GM19324 (cell line): ENCODE results near the gene LINC00237.

Source experiments
- ATAC-seq: cut with Tn5 transposase; IDR thresholded peaks from one replicate; pipeline ENCODE4 v1.9.1; 2021; ENCODE audit warnings: mild to moderate bottlenecking, moderate library complexity; ENCODE audit not compliant: unreplicated experiment, low FRiP score

LINC00237 gene

GRCh38 chr20:21125849-21126580 is 19.9 kb upstream of the LINC00237 start, which contains the start of gene KIZ:
Gene KIZ (plus strand): TSS chr20:21126082. CDS start chr20:21126116, 34 bp downstream.
- peak; percentile 97 for ATAC-seq

GRCh38 chr20:21125072-21125848 is 19.1 kb upstream of the LINC00237 start:
- ATAC-seq: peak; percentile 30

DNA sequence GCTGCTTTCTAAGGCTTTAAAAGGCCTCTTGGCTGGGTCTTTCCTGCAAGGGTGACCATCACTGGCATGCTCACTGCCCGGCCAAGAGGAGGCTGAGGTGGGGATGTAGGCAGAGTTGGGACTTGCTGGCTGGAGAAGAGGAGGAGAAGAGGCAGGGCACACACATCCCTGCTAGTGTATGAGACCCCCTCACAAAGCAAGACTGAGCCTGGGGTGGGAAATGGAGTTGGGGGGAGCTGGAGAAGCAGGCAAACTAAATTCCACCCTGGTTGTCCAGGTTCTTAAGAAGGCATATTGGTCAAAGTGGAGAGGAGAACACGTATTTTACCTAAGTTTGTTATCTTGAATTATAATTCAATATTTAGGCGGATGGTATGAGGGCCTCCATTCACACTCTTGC is 18.0 kb upstream of the LINC00237 start:
- no peak for ATAC-seq

DNA sequence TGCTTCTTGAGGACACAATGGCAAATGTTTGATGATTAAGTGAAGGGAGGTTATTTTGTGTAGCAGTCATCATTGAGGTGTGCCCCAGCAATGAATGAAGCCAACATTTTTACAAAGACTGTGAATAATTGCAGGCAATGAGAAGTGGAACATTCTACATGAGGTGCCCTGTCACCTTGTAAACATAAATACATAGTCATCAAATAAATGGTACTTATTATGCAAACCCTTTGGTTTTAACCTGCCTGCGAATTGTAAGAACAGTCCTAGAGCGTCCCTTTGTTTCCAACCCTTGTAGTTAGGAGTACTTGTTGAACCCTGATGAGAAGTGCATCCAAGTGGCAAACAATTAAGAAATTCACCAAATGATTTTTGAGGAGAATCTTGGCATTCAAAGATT is 12.6 kb upstream of the LINC00237 start:
- ATAC-seq: no peak

- ATAC-seq: no peak
These were observed 12.0 kb upstream of the LINC00237 start for GRCh38 chr20:21118138-21118537.

GRCh38 chr20:21117521-21117920 is 11.4 kb upstream of the LINC00237 start:
- ATAC-seq: no peak

- no peak for ATAC-seq
These were observed 8.4 kb upstream of the LINC00237 start for GRCh38 chr20:21114584-21114983.

DNA sequence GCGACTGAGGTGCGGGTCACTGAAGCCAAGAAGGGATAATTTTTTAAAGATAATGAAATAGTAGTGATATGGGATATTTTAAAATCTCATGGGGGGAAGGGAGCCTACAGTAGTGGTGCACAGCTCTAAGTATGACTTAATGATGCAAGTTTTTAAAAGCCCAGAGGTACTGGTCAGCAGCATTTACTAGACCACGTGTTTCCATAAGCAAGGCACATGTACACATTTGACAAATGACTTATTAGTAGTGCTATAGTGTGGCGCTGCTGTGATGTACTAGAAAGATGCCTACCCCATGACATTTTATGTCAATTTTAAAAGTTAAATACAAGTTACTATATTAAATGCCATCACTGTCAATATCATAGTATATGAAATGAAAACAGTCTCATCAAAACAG is 7.5 kb upstream of the LINC00237 start:
- no peak for ATAC-seq

GRCh38 chr20:21111416-21111815 is 5.3 kb upstream of the LINC00237 start:
- no peak for ATAC-seq

- ATAC-seq: no peak
These were observed 4.7 kb upstream of the LINC00237 start for GRCh38 chr20:21110811-21111210.

GRCh38 chr20:21109144-21109543 is 3.0 kb upstream of the LINC00237 start:
- ATAC-seq: no peak

DNA sequence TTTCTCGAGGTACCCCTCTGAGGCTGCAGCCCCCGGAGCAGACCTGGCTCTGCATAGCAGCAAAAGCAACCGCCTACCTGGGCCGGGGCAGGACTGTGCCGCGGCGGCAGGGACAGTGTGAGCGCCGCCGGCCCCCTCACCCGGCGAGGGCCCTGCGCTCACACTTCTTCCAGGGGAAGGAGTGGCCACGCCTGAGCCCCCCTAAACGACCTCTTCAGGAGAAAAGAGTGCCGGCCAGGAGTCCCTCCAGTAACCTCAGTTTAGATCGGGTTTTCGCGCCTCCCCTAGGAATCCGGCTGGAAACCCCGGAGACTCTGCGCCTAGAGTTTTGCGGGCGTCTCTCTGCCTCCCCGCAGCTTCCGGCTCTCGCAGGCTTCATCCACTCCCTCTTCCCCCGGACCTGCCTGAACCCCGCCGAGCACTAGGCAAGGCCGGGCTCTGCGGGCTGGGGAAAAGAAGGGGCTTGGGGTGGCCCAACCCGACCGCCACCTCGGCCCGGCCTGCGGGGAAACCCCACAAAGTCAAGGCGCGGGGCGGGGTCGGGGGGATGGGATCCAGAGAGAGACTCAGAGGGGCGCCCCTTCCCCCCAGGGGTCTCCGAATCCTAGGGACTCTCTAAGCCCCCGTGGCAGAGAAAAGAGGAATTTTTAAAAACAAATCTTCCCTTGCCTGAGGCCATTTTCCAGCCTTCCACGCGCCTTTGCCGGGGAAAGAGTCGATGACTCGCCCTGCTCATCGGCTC is 558 bp downstream of the LINC00237 start:
- ATAC-seq: no peak

- no peak for ATAC-seq
These were observed 1.2 kb downstream of the LINC00237 start for GRCh38 chr20:21104921-21105320.

GRCh38 chr20:21104466-21104761 is 1.7 kb downstream of the LINC00237 start:
- no peak for ATAC-seq

- ATAC-seq: no peak
These were observed 2.3 kb downstream of the LINC00237 start for GRCh38 chr20:21103582-21104465.

DNA sequence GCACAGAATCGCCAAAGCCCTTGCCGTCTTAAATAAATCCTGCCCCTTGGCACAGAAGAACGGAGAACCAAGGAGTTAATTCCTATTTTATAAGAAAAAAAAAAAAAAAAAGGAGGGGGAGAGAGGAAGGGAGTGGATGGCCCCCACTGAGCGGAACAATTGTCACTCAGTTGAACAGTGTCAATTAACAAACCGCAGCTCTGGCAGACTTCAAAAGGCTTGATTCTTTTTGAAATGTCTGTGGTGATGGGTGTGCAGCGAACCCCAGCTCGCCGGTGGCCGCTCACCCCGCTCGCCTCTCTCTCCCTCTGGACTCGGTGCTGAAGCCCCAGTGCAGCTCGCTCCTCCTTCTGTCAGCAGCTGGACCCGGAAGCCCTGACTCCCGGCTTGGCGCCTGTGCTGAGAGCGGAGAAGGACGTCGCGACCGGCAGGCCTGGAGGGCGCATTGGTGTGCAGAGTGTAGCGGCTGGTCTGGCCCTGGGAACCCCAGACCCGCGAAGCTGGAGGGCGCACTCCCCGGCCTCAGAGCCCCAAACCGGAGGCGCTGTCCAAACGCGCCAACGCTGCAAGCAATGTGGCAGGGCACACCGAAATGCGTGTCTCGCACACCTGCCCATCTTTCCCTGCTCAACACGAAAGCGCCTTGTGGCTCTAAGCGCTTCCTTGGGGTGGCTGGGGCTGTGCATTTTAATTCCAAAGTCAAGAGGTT is 3.4 kb downstream of the LINC00237 start:
- ATAC-seq: no peak

DNA sequence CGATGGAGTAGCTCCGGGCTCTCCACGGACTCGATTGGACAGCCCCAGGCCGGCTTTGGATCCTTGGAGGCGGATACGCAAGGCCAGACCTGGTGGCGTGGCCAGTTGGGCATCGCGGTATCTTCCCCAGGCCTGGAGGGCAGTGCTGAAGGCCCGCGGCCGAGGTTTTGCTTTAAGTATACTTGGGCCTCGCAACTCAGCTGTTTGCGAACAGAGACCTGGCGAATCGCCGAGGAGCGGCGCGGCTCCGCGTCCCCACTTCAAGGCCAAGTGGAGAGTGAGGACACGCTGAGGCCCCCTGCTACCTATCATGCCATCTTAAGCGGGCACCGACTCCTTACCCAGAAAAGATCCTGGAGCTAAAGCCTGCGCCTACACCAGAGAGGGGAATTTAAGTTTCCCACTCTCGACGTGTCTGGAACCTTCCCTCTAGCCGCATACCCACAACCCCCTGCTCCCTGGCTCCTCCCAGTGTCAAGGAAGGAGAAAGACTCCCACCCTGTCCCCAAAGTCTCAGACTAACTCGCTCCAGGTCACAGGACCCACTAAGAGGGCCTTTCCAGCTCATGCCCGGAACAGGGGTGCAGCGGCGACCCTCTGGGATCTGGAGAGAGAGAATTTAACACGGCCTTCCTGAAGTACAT is 4.1 kb downstream of the LINC00237 start:
- no peak for ATAC-seq

DNA sequence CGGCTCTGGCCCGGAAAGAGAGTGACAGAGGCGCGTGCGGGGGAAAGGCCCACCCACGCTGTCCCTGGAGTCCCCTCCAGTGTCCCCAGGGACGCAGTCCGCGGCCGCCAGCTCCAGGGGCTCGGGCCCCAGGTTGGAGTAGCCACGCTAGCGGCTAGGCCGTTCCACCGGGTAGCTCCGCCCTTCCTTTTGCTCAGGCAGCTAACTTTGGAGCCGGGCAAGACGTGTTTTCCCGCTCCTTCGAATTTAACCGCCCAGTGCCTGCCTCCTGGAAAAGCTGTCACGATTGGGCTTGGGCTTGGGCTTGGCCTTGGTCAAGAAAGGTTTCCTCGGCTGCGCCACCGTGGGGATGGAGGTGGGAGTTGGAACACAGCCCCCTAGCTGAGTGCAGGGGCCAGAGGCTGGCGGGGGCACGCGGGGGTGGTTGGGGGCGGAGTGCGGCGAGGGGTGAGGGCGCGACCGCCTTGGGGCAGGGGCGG is 4.7 kb downstream of the LINC00237 start:
- no peak for ATAC-seq
